Natural killer cell (primary cell): ENCODE measurements around the gene KAZN. TPM values are rescaled to one million over a fixed set of nuclear protein-coding genes. Genes with fewer than 3 reads are reported as not detected.

Experiments used
- ATAC-seq, 3 donors: fragments of 150-1000 bp in 2 of 3; fragments of 200-7000 bp in 1 of 3; cut with Tn5 transposase; 1 replicate in 1 of 3; 2 replicates in 2 of 3; pipeline ENCODE4 v1.10.0; 2021; ENCODE audit warnings: mild to moderate bottlenecking in 2 of 3, moderate library complexity in 2 of 3
- DNase-seq, 2 donors: peaks; one replicate each; pipeline versions ENCODE4 v3.0.0 to v3.0.0-alpha.2; 2013 to 2021; ENCODE audit warnings: mixed read lengths in 1 of 2
- H3K27ac ChIP-seq: one replicate; pipeline ENCODE4 v1.5.1; 2013; ENCODE audit warnings: mild to moderate bottlenecking, low read length
- H3K27me3 ChIP-seq: one replicate; pipeline ENCODE4 v1.6.1; 2013; ENCODE audit warnings: low read length; ENCODE audit not compliant: control insufficient read depth, insufficient read depth
- H3K36me3 ChIP-seq: one replicate; pipeline ENCODE4 v1.6.1; 2013; ENCODE audit warnings: low read length; ENCODE audit not compliant: control insufficient read depth, insufficient read depth
- H3K4me1 ChIP-seq: one replicate; pipeline ENCODE4 v1.6.1; 2013; ENCODE audit warnings: low read length; ENCODE audit not compliant: control insufficient read depth, insufficient read depth
- H3K4me3 ChIP-seq: one replicate; pipeline ENCODE4 v1.5.1; 2013; ENCODE audit warnings: low read length
- H3K9me3 ChIP-seq: one replicate; pipeline ENCODE4 v1.6.1; 2013; ENCODE audit warnings: low read length; ENCODE audit not compliant: control insufficient read depth, insufficient read depth
- H3K27ac Mint-ChIP-seq, 2 donors: one replicate each; pipeline ENCODE4 v1.8.0; 2022; ENCODE audit warnings: mild to moderate bottlenecking in 2 of 2, mixed read lengths in 2 of 2, moderate library complexity in 1 of 2
- H3K27me3 Mint-ChIP-seq, 2 donors: one replicate each; pipeline ENCODE4 v1.8.0; 2022; ENCODE audit warnings: low read depth in 2 of 2, mixed read lengths in 2 of 2
- H3K36me3 Mint-ChIP-seq: one replicate; pipeline ENCODE4 v1.8.0; 2022; ENCODE audit warnings: mixed read lengths
- H3K4me1 Mint-ChIP-seq, 2 donors: one replicate each; pipeline ENCODE4 v1.8.0; 2022; ENCODE audit warnings: mixed read lengths in 2 of 2
- H3K4me3 Mint-ChIP-seq: one replicate; pipeline ENCODE4 v1.8.0; 2022; ENCODE audit warnings: mild to moderate bottlenecking, moderate library complexity, mixed read lengths
- H3K9me3 Mint-ChIP-seq, 2 donors: one replicate each; pipeline ENCODE4 v1.8.0; 2022; ENCODE audit warnings: mixed read lengths in 2 of 2
- WGBS: methylation state at CpG from one replicate; pipeline ENCODE4 v1.1.7; 2013; ENCODE audit warnings: missing lambda C conversion rate; ENCODE audit not compliant: insufficient coverage; 5-methylcytosine and 5-hydroxymethylcytosine counted together
- intact Hi-C: fragments of 100-400 bp; cut with micrococcal nuclease; formaldehyde crosslinking; loops from one replicate; pipeline ENCODE4 v1.14.2; 2022
- total RNA-seq, 4 donors: library from RNA; stranded (reverse); fragments of 120-200 nt in 1 of 4; gene quantifications; one replicate each; pipeline versions ENCODE4 v1.2.3 to v1.2.4, GENCODE V29; 2013 to 2022
- TF ChIP-seq, protein P1 (sequence below): fragments of 200-600 bp; IDR thresholded peaks from one replicate; pipeline ENCODE4 v1.8.0; 2022; ENCODE audit warnings: antibody characterized with exemption

KAZN gene
- total RNA-seq, 3 donors from 2014 or later (not counting 1 experiment from before 2014, with no cell fraction given) = 1.2 to 2.0 (median 1.7) TPM

GRCh38 chr1:14989931-14990728 is 391.6 kb downstream of the KAZN start:
- no peak overlapping the region for H3K27ac ChIP-seq
- H3K9me3 Mint-ChIP-seq = no peaks in the 10 kb centered on the region
- no peak for ATAC-seq

GRCh38 chr1:14993414-14993813 is 394.9 kb downstream of the KAZN start:
- Mint-ChIP-seq H3K27me3 (peaks cover 0 to 2% of the 10 kb centered on the region in 2 donors), H3K27ac (no peak overlapping the region), H3K9me3 (no peaks in the 10 kb centered on the region), H3K4me1 (no peaks in the 10 kb centered on the region), H3K36me3 (no peaks in the 10 kb centered on the region), H3K4me3 (no peak overlapping the region)
- intact Hi-C loops = no loop called here
- 84% methylated on average over 13 of the region's 13 CpGs for WGBS
- H3K4me3 ChIP-seq = no peak overlapping the region
- no peak for ATAC-seq
- no peaks in the 10 kb centered on the region for H3K4me1 ChIP-seq
- H3K9me3 ChIP-seq = no peaks in the 10 kb centered on the region
- no peaks in the 10 kb centered on the region for H3K27me3 ChIP-seq
- no peak for DNase-seq
- TF ChIP-seq, protein P1, sequence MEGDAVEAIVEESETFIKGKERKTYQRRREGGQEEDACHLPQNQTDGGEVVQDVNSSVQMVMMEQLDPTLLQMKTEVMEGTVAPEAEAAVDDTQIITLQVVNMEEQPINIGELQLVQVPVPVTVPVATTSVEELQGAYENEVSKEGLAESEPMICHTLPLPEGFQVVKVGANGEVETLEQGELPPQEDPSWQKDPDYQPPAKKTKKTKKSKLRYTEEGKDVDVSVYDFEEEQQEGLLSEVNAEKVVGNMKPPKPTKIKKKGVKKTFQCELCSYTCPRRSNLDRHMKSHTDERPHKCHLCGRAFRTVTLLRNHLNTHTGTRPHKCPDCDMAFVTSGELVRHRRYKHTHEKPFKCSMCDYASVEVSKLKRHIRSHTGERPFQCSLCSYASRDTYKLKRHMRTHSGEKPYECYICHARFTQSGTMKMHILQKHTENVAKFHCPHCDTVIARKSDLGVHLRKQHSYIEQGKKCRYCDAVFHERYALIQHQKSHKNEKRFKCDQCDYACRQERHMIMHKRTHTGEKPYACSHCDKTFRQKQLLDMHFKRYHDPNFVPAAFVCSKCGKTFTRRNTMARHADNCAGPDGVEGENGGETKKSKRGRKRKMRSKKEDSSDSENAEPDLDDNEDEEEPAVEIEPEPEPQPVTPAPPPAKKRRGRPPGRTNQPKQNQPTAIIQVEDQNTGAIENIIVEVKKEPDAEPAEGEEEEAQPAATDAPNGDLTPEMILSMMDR = no peak
- H3K36me3 ChIP-seq = no peaks in the 10 kb centered on the region
- H3K27ac ChIP-seq = no peak overlapping the region

More at GRCh38 chr1:14989931-14990728, 391.6 kb downstream of the KAZN start:
- H3K27ac Mint-ChIP-seq = no peak overlapping the region
- no peaks in the 10 kb centered on the region for H3K4me1 ChIP-seq
- no peaks in the 10 kb centered on the region for H3K36me3 ChIP-seq
- peaks cover 0 to 4% of the 10 kb centered on the region in 2 donors for H3K27me3 Mint-ChIP-seq
- H3K27me3 ChIP-seq = no peaks in the 10 kb centered on the region
- WGBS = 75% methylated on average over 9 of the region's 12 CpGs
- intact Hi-C loops = no loop called here
- H3K36me3 Mint-ChIP-seq = no peaks in the 10 kb centered on the region
- TF ChIP-seq, protein P1 = no peak
- H3K4me1 Mint-ChIP-seq = no peaks in the 10 kb centered on the region
- no peaks in the 10 kb centered on the region for H3K9me3 ChIP-seq
- H3K4me3 Mint-ChIP-seq = no peak overlapping the region
- DNase-seq = no peak
- H3K4me3 ChIP-seq = no peak overlapping the region

GRCh38 chr1:14994148-14994547 is 395.7 kb downstream of the KAZN start:
- Histone ChIP-seq H3K36me3 (no peaks in the 10 kb centered on the region), H3K27me3 (no peaks in the 10 kb centered on the region), H3K4me3 (no peak overlapping the region), H3K4me1 (no peaks in the 10 kb centered on the region), H3K27ac (no peak overlapping the region), H3K9me3 (no peaks in the 10 kb centered on the region)
- no peaks in the 10 kb centered on the region for H3K36me3 Mint-ChIP-seq
- no peak for DNase-seq
- H3K9me3 Mint-ChIP-seq = no peaks in the 10 kb centered on the region
- WGBS = 78% methylated on average over 7 of the region's 7 CpGs
- H3K27ac Mint-ChIP-seq = no peak overlapping the region
- no peaks in the 10 kb centered on the region for H3K4me1 Mint-ChIP-seq
- peaks cover 0 to 2% of the 10 kb centered on the region in 2 donors for H3K27me3 Mint-ChIP-seq
- no peak for ATAC-seq
- no peak overlapping the region for H3K4me3 Mint-ChIP-seq
- TF ChIP-seq, protein P1 = no peak
- intact Hi-C loops = no loop called here
